A549 (cell line): Measurements from ENCODE around the gene ACADSB.

Source experiments
- CHD2 ChIP-seq: fragments of 150-350 bp; IDR thresholded peaks from 2 replicates; pipeline ENCODE4 v1.6.1; 2014; ENCODE audit warnings: low read length; ENCODE audit not compliant: partially characterized antibody
- CTCF ChIP-seq: fragments of >200 bp; sonication (Bioruptor Twin); formaldehyde crosslinking; IDR thresholded peaks from 3 replicates; pipeline ENCODE4 v1.5.1; 2016
- EP300 ChIP-seq, 2 experiments: fragments of >200 bp; sonication (Bioruptor Twin); formaldehyde crosslinking; IDR thresholded peaks; 2 replicates in 1 of 2; 3 replicates in 1 of 2; pipeline ENCODE4 v1.6.1; 2016 to 2017
- MAX ChIP-seq: IDR thresholded peaks from 2 replicates; pipeline ENCODE4 v1.6.1; 2012
- MYC ChIP-seq: IDR thresholded peaks from 2 replicates; pipeline ENCODE4 v1.6.1; 2012; ENCODE audit warnings: mild to moderate bottlenecking, inconsistent platforms, low read length, improper control_type of control experiment, borderline replicate concordance
- NPAS2 ChIP-seq: fragments of 250-450 bp; sonication (Bioruptor Pico); IDR thresholded peaks from 2 replicates; pipeline ENCODE4 v1.8.0; 2022; ENCODE audit warnings: mild to moderate bottlenecking, moderate library complexity, borderline replicate concordance
- PBX3 ChIP-seq: IDR thresholded peaks from 2 replicates; pipeline ENCODE4 v1.6.1; 2012
- POLR2A ChIP-seq: IDR thresholded peaks from 2 replicates; pipeline ENCODE4 v1.6.1; 2012; ENCODE audit warnings: mild to moderate bottlenecking, low read length
- RCOR1 ChIP-seq: fragments of 150-350 bp; IDR thresholded peaks from 2 replicates; pipeline ENCODE4 v1.6.1; 2014; ENCODE audit warnings: antibody characterized with exemption, low read length, low read depth
- SMC3 ChIP-seq: fragments of >200 bp; sonication (Bioruptor Twin); formaldehyde crosslinking; IDR thresholded peaks from 3 replicates; pipeline ENCODE4 v1.6.1; 2018; ENCODE audit warnings: inconsistent platforms
- USF2 ChIP-seq: fragments of 450-650 bp; IDR thresholded peaks from 2 replicates; pipeline ENCODE4 v1.6.1; 2014; ENCODE audit warnings: antibody characterized with exemption
- TF ChIP-seq, protein P1 (sequence below): fragments of 250-450 bp; sonication (Bioruptor Pico); IDR thresholded peaks from 2 replicates; pipeline ENCODE4 v1.5.0; 2021; ENCODE audit warnings: mild to moderate bottlenecking, moderate library complexity, borderline replicate concordance

- TF ChIP-seq NPAS2 (no peak), POLR2A (no peak), EP300 (IDR thresholded peaks at IDR 0.05) (no peak), CTCF (no peak), MAX (no peak), PBX3 (no peak), USF2 (no peak), RCOR1 (no peak), SMC3 (no peak), CHD2 (no peak), MYC (no peak)
- TF ChIP-seq, protein P1, sequence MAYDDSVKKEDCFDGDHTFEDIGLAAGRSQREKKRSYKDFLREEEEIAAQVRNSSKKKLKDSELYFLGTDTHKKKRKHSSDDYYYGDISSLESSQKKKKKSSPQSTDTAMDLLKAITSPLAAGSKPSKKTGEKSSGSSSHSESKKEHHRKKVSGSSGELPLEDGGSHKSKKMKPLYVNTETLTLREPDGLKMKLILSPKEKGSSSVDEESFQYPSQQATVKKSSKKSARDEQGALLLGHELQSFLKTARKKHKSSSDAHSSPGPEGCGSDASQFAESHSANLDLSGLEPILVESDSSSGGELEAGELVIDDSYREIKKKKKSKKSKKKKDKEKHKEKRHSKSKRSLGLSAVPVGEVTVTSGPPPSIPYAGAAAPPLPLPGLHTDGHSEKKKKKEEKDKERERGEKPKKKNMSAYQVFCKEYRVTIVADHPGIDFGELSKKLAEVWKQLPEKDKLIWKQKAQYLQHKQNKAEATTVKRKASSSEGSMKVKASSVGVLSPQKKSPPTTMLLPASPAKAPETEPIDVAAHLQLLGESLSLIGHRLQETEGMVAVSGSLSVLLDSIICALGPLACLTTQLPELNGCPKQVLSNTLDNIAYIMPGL (CRISPR knock-in tag), result no peak
Observed at GRCh38 chr10:122962405-122962804, 46.4 kb upstream of the ACADSB start.
